Fibroblast of lung (primary cell): ENCODE results near the gene MARCHF6.

ENCODE experiments used
- CTCF ChIP-seq, 2 donors: IDR thresholded peaks in 1 of 2; conservative IDR thresholded peaks in 1 of 2; 1 replicate in 1 of 2; 2 replicates in 1 of 2; pipeline ENCODE4 v1.5.1; 2011 to 2012; ENCODE audit warnings: low read length in 2 of 2, control low read depth in 1 of 2, inconsistent platforms in 1 of 2, low read depth in 1 of 2, mild to moderate bottlenecking in 1 of 2
- EZH2 ChIP-seq: IDR thresholded peaks from 2 replicates; pipeline ENCODE4 v1.5.1; 2012; ENCODE audit warnings: low read length, control low read depth, mild to moderate bottlenecking; ENCODE audit errors: missing control alignments

GRCh38 chr5:10339058-10339811 lies 14.3 kb upstream of the MARCHF6 start:
- TF ChIP-seq CTCF (conservative IDR thresholded peaks at IDR 0.05 in 1 of 2, IDR thresholded peaks at IDR 0.05 in 1 of 2; ENCODE audit: low read depth in 1 of 2, low read length in 2 of 2) (no peak), EZH2 (no peak)
